Breast epithelium (tissue), 4 donors: ENCODE data around the gene MME. TPM values are rescaled to one million over a fixed set of nuclear protein-coding genes. Genes with fewer than 3 reads are reported as not detected.

ENCODE experiments used
- DNase-seq, 2 donors: peaks; one replicate each; pipeline ENCODE4 v3.0.0-alpha.2; 2019; ENCODE audit warnings: low spot score in 2 of 2
- H3K27ac ChIP-seq, 2 donors: fragments of 200-600 bp; sonication (generic) in 1 of 2; one replicate each; pipeline ENCODE4 v1.5.1; 2016 to 2019; ENCODE audit warnings: mild to moderate bottlenecking in 1 of 2
- H3K27me3 ChIP-seq, 2 donors: fragments of 200-600 bp; sonication (generic) in 1 of 2; one replicate each; pipeline versions ENCODE4 v1.5.1 to v1.6.0; 2017 to 2019; ENCODE audit warnings: control low read depth in 1 of 2, mild to moderate bottlenecking in 1 of 2
- H3K36me3 ChIP-seq: fragments of 200-600 bp; one replicate; pipeline ENCODE4 v1.5.1; 2019
- H3K4me1 ChIP-seq, 2 donors: fragments of 200-600 bp; sonication (generic); one replicate each; pipeline ENCODE4 v1.5.1; 2016 to 2019; ENCODE audit warnings: control low read depth in 1 of 2
- H3K4me3 ChIP-seq, 3 donors: fragments of 200-600 bp; sonication (generic); 1 replicate in 2 of 3; 2 replicates in 1 of 3; pipeline ENCODE4 v1.5.1; 2016 to 2019; ENCODE audit warnings: mild to moderate bottlenecking in 3 of 3, moderate library complexity in 2 of 3
- H3K9me3 ChIP-seq, 2 donors: fragments of 200-600 bp; sonication (generic) in 1 of 2; one replicate each; pipeline ENCODE4 v1.5.1; 2016 to 2019; ENCODE audit warnings: control low read depth in 1 of 2
- CTCF ChIP-seq, 3 donors: fragments of 450-650 bp; IDR thresholded peaks; one replicate each; pipeline ENCODE4 v1.5.1; 2016 to 2017; ENCODE audit warnings: antibody characterized with exemption in 3 of 3, mild to moderate bottlenecking in 3 of 3, moderate library complexity in 3 of 3
- POLR2A ChIP-seq: fragments of 450-650 bp; IDR thresholded peaks from one replicate; pipeline ENCODE4 v1.6.1; 2016; ENCODE audit warnings: antibody characterized with exemption, mild to moderate bottlenecking, moderate library complexity
- POLR2AphosphoS5 ChIP-seq, 3 donors: sonication (generic); formaldehyde crosslinking; IDR thresholded peaks; one replicate each; pipeline ENCODE4 v1.6.1; 2017; ENCODE audit warnings: antibody characterized with exemption in 3 of 3
- intact Hi-C: fragments of 100-400 bp; cut with DNase I; formaldehyde crosslinking; loops from one replicate; pipeline ENCODE4 v1.15.1; 2023; ENCODE audit warnings: low total_unique reads
- total RNA-seq, 3 donors: library from RNA; depleted of rRNA; stranded (reverse); fragments of >200 nt; gene quantifications; one replicate each; pipeline ENCODE4 v1.1.0, GENCODE V29; 2016

MME gene
- total RNA-seq, 3 donors from 2014 or later = 114 to 155 (median 119) TPM

- intact Hi-C loops = no loop called here
- TF ChIP-seq POLR2AphosphoS5 (IDR thresholded peaks at IDR 0.05) (no peak), POLR2A (no peak), CTCF (IDR thresholded peaks at IDR 0.05) (no peak)
- Histone ChIP-seq H3K4me1 (no peaks in the 10 kb centered on the region), H3K36me3 (no peaks in the 10 kb centered on the region), H3K9me3 (no peaks in the 10 kb centered on the region), H3K27me3 (no peaks in the 10 kb centered on the region), H3K27ac (no peak overlapping the region), H3K4me3 (no peak overlapping the region)
- DNase-seq = no peak
Observed at GRCh38 chr3:155102329-155102728, 22.2 kb downstream of the MME start.

- TF ChIP-seq CTCF (IDR thresholded peaks at IDR 0.05) (no peak), POLR2A (no peak), POLR2AphosphoS5 (IDR thresholded peaks at IDR 0.05) (no peak)
- DNase-seq = no peak
- intact Hi-C loops = no loop called here
Observed at GRCh38 chr3:155103686-155104085, 23.6 kb downstream of the MME start.

GRCh38 chr3:155106119-155106518 is 26.0 kb downstream of the MME start:
- no peaks in the 10 kb centered on the region for H3K27me3 ChIP-seq
- no peak for TF ChIP-seq POLR2A
- TF ChIP-seq POLR2AphosphoS5 (IDR thresholded peaks at IDR 0.05) = no peak
- TF ChIP-seq CTCF (IDR thresholded peaks at IDR 0.05) = no peak
- H3K4me3 ChIP-seq = no peak overlapping the region
- no peak for DNase-seq
- no peaks in the 10 kb centered on the region for H3K36me3 ChIP-seq
- no peaks in the 10 kb centered on the region for H3K9me3 ChIP-seq
- no peak overlapping the region for H3K27ac ChIP-seq
- no peaks in the 10 kb centered on the region for H3K4me1 ChIP-seq
- intact Hi-C loops = no loop called here

More at GRCh38 chr3:155103686-155104085, 23.6 kb downstream of the MME start:
- Histone ChIP-seq H3K4me3 (no peak overlapping the region), H3K36me3 (no peaks in the 10 kb centered on the region), H3K4me1 (no peaks in the 10 kb centered on the region), H3K27me3 (no peaks in the 10 kb centered on the region), H3K27ac (no peak overlapping the region), H3K9me3 (no peaks in the 10 kb centered on the region)

- H3K36me3 ChIP-seq = no peaks in the 10 kb centered on the region
- H3K9me3 ChIP-seq = no peaks in the 10 kb centered on the region
- no peak for DNase-seq
- no peak overlapping the region for H3K27ac ChIP-seq
- intact Hi-C loops = no loop called here
- no peak for TF ChIP-seq POLR2A
- no peak for TF ChIP-seq POLR2AphosphoS5 (IDR thresholded peaks at IDR 0.05)
- no peak for TF ChIP-seq CTCF (IDR thresholded peaks at IDR 0.05)
- H3K4me1 ChIP-seq = no peaks in the 10 kb centered on the region
- no peaks in the 10 kb centered on the region for H3K27me3 ChIP-seq
- H3K4me3 ChIP-seq = no peak overlapping the region
Observed at GRCh38 chr3:155110022-155110421, 29.9 kb downstream of the MME start.

GRCh38 chr3:155110996-155111901 is 31.1 kb downstream of the MME start:
- no peaks in the 10 kb centered on the region for H3K4me1 ChIP-seq
- DNase-seq = no peak
- intact Hi-C loops = no loop called here
- no peak overlapping the region for H3K4me3 ChIP-seq
- no peak overlapping the region for H3K27ac ChIP-seq
- no peaks in the 10 kb centered on the region for H3K9me3 ChIP-seq
- TF ChIP-seq POLR2AphosphoS5 (IDR thresholded peaks at IDR 0.05) = no peak
- TF ChIP-seq CTCF (IDR thresholded peaks at IDR 0.05) = no peak
- no peak for TF ChIP-seq POLR2A
- H3K27me3 ChIP-seq = no peaks in the 10 kb centered on the region
- H3K36me3 ChIP-seq = no peaks in the 10 kb centered on the region
